ENCODE results near the gene UNKL.

GRCh38 chr16:1363501-1364041 is 50.9 kb downstream of the UNKL start:
- TF ChIP-seq CTCF (conservative IDR thresholded peaks at IDR 0.05), result peak; percentile 75
- no peak for TF ChIP-seq EZH2 (IDR thresholded peaks at IDR 0.05; ENCODE audit: low read depth)

Data from PC-9 (cell line).